ACHN (cell line): Measurements from ENCODE around the gene PHACTR1.

Experiments
- DNase-seq: peaks from one replicate; pipeline ENCODE4 v3.0.0-alpha.2; 2015
- in situ Hi-C: cut with HindIII; loops from 2 replicates; pipeline ENCODE4 v1.10.0; 2017; ENCODE audit warnings: low sequenced_read_pairs, low pct_ligation_motif_present, low pct_unique_long_range_greater_than_20kb

The PHACTR1 gene

GRCh38 chr6:13175087-13175486 is 458.5 kb downstream of the PHACTR1 start:
- in situ Hi-C loops: no loop called here
- no peak for DNase-seq

GRCh38 chr6:13175759-13176158 is 459.2 kb downstream of the PHACTR1 start:
- DNase-seq: no peak
- in situ Hi-C loops: no loop called here

GRCh38 chr6:13177664-13178063 is 461.1 kb downstream of the PHACTR1 start:
- no peak for DNase-seq
- in situ Hi-C loops: no loop called here

- in situ Hi-C loops: no loop called here
- no peak for DNase-seq
Observed at GRCh38 chr6:13178107-13178506, 461.5 kb downstream of the PHACTR1 start.

GRCh38 chr6:13180538-13180937 is 464.0 kb downstream of the PHACTR1 start:
- DNase-seq: no peak
- in situ Hi-C loops: no loop called here

GRCh38 chr6:13181393-13181792 is 464.8 kb downstream of the PHACTR1 start:
- DNase-seq: no peak
- in situ Hi-C loops: no loop called here

- in situ Hi-C loops: no loop called here
- DNase-seq: no peak
Observed at GRCh38 chr6:13183415-13184088, 467.0 kb downstream of the PHACTR1 start.

GRCh38 chr6:13184089-13184468 is 467.5 kb downstream of the PHACTR1 start:
- in situ Hi-C loops: no loop called here
- DNase-seq: no peak

GRCh38 chr6:13184547-13184946 is 468.0 kb downstream of the PHACTR1 start:
- no peak for DNase-seq

GRCh38 chr6:13186861-13187260 is 470.3 kb downstream of the PHACTR1 start:
- in situ Hi-C loops: no loop called here
- no peak for DNase-seq

More at GRCh38 chr6:13184547-13184946, 468.0 kb downstream of the PHACTR1 start:
- in situ Hi-C loops: no loop called here

GRCh38 chr6:13187692-13188091 is 471.1 kb downstream of the PHACTR1 start:
- DNase-seq: no peak
- in situ Hi-C loops: no loop called here

GRCh38 chr6:13188306-13188705 is 471.7 kb downstream of the PHACTR1 start:
- in situ Hi-C loops: no loop called here
- DNase-seq: no peak

- DNase-seq: no peak
- in situ Hi-C loops: no loop called here
Observed at GRCh38 chr6:13189710-13190109, 473.1 kb downstream of the PHACTR1 start.

GRCh38 chr6:13190376-13190775 is 473.8 kb downstream of the PHACTR1 start:
- in situ Hi-C loops: no loop called here

GRCh38 chr6:13191461-13191860 is 474.9 kb downstream of the PHACTR1 start:
- in situ Hi-C loops: no loop called here
- no peak for DNase-seq

More at GRCh38 chr6:13190376-13190775, 473.8 kb downstream of the PHACTR1 start:
- DNase-seq: no peak

GRCh38 chr6:13194852-13195251 is 478.3 kb downstream of the PHACTR1 start:
- peak; percentile 51 for DNase-seq
- in situ Hi-C loops: no loop called here

GRCh38 chr6:13195803-13196202 is 479.2 kb downstream of the PHACTR1 start:
- no peak for DNase-seq
- in situ Hi-C loops: no loop called here

GRCh38 chr6:13198168-13198567 is 481.6 kb downstream of the PHACTR1 start:
- in situ Hi-C loops: no loop called here

GRCh38 chr6:13201336-13201735 is 484.8 kb downstream of the PHACTR1 start:
- in situ Hi-C loops: no loop called here

More at GRCh38 chr6:13198168-13198567, 481.6 kb downstream of the PHACTR1 start:
- no peak for DNase-seq

GRCh38 chr6:13203145-13203544 is 486.6 kb downstream of the PHACTR1 start:
- in situ Hi-C loops: no loop called here
- DNase-seq: no peak

More at GRCh38 chr6:13201336-13201735, 484.8 kb downstream of the PHACTR1 start:
- DNase-seq: no peak

GRCh38 chr6:13205106-13205505 is 488.5 kb downstream of the PHACTR1 start:
- no peak for DNase-seq
- in situ Hi-C loops: no loop called here
